LNCAP (cell line): Measurements from ENCODE around the gene FAS.

Experiments
- TF ChIP-seq, protein P1 (sequence below): fragments of 450-650 bp; IDR thresholded peaks from 2 replicates; pipeline ENCODE4 v1.5.1; 2017; ENCODE audit warnings: mild to moderate bottlenecking

Gene FAS

DNA sequence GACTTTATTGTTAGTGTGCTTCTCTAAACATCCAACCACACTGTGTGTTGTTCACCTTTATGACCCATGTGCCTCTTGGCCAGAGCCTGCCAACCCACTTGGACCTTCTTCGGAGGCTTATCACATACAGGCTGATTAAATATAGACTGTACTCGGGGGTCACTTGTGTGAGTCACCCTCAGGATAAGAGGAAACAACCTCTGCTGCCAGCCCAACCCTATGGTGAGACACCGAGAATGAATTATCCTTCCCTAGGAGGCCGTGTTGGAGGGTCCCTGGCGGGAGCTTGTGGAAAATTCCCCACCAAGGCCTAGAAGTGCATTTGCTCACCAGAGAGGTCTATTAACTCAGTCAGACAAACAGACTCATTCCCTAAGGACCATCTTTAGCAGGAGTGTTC lies 63.0 kb downstream of the FAS start:
- TF ChIP-seq, protein P1, sequence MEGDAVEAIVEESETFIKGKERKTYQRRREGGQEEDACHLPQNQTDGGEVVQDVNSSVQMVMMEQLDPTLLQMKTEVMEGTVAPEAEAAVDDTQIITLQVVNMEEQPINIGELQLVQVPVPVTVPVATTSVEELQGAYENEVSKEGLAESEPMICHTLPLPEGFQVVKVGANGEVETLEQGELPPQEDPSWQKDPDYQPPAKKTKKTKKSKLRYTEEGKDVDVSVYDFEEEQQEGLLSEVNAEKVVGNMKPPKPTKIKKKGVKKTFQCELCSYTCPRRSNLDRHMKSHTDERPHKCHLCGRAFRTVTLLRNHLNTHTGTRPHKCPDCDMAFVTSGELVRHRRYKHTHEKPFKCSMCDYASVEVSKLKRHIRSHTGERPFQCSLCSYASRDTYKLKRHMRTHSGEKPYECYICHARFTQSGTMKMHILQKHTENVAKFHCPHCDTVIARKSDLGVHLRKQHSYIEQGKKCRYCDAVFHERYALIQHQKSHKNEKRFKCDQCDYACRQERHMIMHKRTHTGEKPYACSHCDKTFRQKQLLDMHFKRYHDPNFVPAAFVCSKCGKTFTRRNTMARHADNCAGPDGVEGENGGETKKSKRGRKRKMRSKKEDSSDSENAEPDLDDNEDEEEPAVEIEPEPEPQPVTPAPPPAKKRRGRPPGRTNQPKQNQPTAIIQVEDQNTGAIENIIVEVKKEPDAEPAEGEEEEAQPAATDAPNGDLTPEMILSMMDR: no peak

DNA sequence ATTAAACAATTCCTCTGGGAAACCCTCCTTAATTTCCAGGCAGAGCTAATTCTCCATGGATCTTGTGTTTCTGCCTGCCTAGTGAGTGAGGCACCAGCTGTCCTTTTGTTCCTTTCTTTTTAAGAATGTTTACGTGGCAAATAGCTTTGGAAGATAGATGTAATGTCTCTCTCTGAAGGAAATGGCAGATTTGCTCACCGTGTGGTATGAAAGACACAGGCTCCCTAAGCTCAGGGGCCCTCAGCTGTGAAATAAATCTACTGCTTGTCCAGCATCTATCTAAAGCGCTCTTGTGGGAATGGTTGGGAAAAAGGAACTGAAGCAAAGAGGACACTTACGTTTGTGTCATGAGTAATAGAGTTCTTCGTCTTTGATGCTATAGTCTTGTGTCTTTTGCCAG lies 64.6 kb downstream of the FAS start:
- TF ChIP-seq, protein P1: no peak

DNA sequence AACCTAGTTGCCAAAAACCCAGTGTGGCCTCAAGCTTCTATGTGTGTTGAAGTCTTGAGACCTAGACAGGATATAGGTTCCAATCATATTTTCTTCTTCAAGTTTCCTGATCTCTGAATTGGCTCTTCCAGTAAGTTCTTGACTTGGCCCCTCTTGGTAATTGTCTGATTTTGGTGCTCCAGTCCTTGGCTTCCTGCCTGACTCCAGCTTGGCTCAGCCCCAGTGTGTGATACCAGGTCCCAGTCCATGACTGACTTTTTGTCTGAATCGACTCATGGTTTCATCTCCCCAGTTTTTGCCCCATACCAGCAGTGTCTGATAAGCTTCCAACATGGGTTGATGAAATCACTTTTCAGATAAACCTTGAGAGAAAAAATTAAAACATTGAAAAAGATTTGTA lies 72.3 kb downstream of the FAS start:
- TF ChIP-seq, protein P1: no peak

DNA sequence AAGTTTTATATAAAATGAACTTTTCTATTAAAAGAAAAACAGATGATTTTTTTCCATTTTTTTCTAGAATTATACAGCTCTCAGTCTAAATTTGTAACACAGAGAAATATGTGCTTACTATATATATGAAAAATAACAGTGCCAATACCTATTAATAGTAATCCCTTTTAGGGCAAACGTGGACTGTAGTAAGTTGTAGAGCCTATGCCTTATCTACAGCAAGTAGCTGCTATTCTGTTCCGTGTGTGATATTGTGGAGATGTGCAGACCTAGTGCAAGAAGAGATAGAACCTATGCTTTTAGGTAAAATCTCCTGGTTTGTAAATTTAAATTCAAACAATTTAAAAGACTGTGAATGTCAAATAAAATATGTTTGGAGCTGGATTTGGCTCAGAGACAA lies 72.9 kb downstream of the FAS start:
- TF ChIP-seq, protein P1: no peak

DNA sequence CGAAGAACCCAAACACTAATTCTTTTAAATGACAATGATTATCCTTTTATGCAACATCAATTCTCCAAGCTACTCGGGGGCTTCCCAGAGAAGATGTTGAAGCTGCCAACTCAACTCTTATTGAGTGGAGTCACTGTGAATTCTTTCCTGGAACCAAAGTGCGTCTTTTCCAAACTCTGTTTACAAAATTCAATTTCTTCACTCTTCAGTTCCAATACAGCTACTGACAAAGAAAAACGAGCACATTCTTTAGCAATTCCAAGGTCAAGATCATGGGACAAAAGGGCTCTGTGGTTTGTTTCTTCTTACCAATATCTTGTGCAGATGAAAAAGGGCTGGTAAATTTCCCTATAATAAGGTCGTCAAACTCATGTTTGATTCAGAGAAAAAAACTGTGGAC lies 74.2 kb downstream of the FAS start:
- TF ChIP-seq, protein P1: no peak
